NCI-H2227 treated with DMSO at 0.1 percent for 48 hours (cell line): ENCODE data around the gene THRB.

Experiments
- DNase-seq: peaks from one replicate; lab custom pipeline; 2025; lab: John Stamatoyannopoulos, UW

The THRB gene

GRCh38 chr3:24494618-24495325 is at the start of gene THRB:
THRB (minus strand) TSS chr3:24494850.
- DNase-seq = no peak

GRCh38 chr3:24541935-24542334 is 47.3 kb upstream of the THRB start:
- no peak for DNase-seq

- DNase-seq = no peak
Measured at GRCh38 chr3:24540821-24541220, 46.2 kb upstream of the THRB start.

- DNase-seq = no peak
Measured at GRCh38 chr3:24539699-24540098, 45.0 kb upstream of the THRB start.

GRCh38 chr3:24538891-24539290 is 44.2 kb upstream of the THRB start:
- DNase-seq = no peak

- DNase-seq = no peak
Measured at GRCh38 chr3:24533561-24534193, 39.0 kb upstream of the THRB start.

GRCh38 chr3:24530471-24530870 is 35.8 kb upstream of the THRB start:
- no peak for DNase-seq

- no peak for DNase-seq
Measured at GRCh38 chr3:24529210-24529609, 34.6 kb upstream of the THRB start.

GRCh38 chr3:24526640-24527212 is 32.1 kb upstream of the THRB start:
- no peak for DNase-seq

GRCh38 chr3:24525557-24525956 is 30.9 kb upstream of the THRB start:
- no peak for DNase-seq

GRCh38 chr3:24525022-24525421 is 30.4 kb upstream of the THRB start:
- DNase-seq = no peak

- no peak for DNase-seq
Measured at GRCh38 chr3:24523988-24524727, 29.5 kb upstream of the THRB start.

- DNase-seq = no peak
Measured at GRCh38 chr3:24523215-24523614, 28.6 kb upstream of the THRB start.

- no peak for DNase-seq
Measured at GRCh38 chr3:24522146-24522579, 27.5 kb upstream of the THRB start.

- no peak for DNase-seq
Measured at GRCh38 chr3:24521420-24522145, 26.9 kb upstream of the THRB start.

GRCh38 chr3:24520976-24521419 is 26.3 kb upstream of the THRB start:
- no peak for DNase-seq

- DNase-seq = no peak
Measured at GRCh38 chr3:24520101-24520495, 25.4 kb upstream of the THRB start.

- no peak for DNase-seq
Measured at GRCh38 chr3:24519368-24520100, 24.9 kb upstream of the THRB start.

GRCh38 chr3:24518990-24519367 is 24.3 kb upstream of the THRB start:
- DNase-seq = no peak

- no peak for DNase-seq
Measured at GRCh38 chr3:24514119-24514518, 19.5 kb upstream of the THRB start.

- no peak for DNase-seq
Measured at GRCh38 chr3:24513463-24513862, 18.8 kb upstream of the THRB start.
